Glomerular visceral epithelial cell (primary cell): ENCODE results near the gene CD63.
"Not testable (repeated sequence)": the region's sequence is repeated elsewhere in the genome, so short reads cannot be mapped to it uniquely, and the experiment has no call there.

Source experiments
- DNase-seq: peaks from one replicate; pipeline ENCODE4 v3.0.0-alpha.2; 2016; ENCODE audit errors: extremely low spot score

Gene CD63, protein sequence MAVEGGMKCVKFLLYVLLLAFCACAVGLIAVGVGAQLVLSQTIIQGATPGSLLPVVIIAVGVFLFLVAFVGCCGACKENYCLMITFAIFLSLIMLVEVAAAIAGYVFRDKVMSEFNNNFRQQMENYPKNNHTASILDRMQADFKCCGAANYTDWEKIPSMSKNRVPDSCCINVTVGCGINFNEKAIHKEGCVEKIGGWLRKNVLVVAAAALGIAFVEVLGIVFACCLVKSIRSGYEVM

DNA sequence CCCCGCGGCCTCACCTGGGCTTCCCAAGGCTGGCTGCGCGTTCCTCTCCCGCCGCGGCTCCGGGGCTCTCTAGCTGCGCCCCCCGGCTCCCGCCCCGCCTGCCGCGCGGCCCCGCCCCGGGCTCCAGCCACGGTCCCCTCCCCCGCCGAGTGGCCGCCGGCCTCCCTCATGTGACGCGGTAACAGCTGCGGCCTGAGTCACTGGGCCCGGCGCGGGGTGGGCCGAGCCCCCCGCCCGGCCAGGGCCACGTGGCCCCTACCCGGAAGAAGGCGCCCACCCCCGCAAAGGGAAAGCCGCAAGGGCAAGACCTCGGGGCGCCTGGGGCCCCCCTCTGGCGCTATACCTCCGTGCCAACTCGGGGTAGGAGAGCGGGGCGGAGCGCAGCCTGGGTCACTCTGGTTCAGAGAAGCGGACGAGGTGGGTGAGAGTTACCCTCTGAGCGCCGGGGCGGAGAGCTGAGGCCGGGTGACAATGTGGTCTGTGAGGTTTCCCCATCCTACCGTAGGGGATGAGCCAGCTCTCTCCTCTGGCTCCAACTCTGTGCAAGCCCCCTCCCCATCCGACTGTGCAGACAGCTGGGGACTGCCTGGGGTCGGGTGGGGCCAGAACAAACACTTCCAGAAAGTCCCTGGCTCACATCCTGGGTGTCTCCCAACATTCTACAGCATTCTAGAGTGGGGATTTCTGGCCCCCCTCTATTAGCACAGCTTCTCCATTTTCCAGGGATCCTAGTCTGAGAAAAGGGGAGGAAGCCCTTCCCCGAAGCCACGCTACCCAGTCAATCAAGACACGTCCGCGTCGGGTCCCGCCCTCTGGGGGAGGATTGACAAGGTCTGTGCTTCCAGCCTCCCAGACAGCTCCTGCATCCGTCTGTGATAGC lies at the start of gene CD63:
TSS of gene CD63 (minus strand) at position 71 of the 880 bp plus-strand sequence. CDS start 668 bp downstream, outside the sequence.
- DNase-seq: peak; percentile 89

DNA sequence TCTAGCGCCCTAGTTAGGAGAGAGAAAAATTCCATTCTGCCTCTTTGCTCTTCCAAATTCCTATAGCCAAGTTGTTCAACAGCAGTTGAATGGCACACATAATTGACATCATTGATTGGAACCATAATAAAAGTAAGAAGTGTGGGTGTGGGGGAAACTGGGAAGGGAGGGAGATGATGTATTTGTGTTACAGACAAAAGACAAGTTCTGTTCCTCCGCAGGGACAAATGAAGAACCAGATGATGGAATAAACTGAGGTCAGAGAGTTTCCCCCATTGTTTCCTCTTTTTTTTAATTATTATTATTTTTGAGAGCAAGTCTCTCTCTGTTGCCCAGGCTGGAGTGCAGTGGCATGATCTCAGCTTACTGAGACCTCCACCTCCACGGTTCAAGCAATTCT lies 49.0 kb upstream of the CD63 start:
- DNase-seq: no peak

DNA sequence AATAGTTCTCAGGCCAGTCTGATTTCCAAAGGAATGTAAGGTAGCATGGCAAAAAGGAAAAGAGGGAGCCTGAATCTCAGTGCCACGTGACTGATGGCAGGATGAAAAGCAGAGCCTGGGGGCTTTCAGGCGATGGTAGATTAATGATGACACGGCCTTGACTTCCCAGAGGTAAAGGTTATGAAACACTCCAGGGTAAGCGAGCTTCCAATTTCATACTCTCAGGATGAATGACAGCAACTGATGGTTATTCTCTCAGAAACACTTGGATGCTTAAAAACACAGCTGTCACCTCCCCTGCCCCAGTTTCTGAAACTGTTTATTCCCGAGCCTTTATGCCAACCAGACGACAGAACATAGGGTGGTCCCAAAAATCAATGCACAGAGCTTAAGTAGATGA lies 42.9 kb upstream of the CD63 start:
- DNase-seq: no peak

DNA sequence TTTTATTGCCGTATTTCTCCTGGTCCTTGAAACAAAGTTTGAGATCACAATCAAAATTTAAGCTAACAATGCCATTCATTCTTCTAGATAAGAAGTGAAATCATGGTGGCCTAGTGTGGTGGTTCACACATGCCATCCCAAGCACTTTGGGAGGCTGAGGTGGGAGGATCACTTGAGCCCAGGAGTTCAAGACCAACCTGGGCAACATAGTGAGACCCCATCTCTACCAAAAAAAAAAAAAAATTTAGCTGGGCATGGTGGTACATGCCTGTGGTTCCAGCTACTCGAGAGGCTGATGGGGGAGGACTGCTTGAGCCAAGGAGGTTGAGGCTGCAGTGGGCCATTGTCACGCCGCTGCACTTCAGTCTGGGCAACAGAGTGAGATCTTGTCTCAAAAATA lies 38.3 kb upstream of the CD63 start:
- no peak for DNase-seq

DNA sequence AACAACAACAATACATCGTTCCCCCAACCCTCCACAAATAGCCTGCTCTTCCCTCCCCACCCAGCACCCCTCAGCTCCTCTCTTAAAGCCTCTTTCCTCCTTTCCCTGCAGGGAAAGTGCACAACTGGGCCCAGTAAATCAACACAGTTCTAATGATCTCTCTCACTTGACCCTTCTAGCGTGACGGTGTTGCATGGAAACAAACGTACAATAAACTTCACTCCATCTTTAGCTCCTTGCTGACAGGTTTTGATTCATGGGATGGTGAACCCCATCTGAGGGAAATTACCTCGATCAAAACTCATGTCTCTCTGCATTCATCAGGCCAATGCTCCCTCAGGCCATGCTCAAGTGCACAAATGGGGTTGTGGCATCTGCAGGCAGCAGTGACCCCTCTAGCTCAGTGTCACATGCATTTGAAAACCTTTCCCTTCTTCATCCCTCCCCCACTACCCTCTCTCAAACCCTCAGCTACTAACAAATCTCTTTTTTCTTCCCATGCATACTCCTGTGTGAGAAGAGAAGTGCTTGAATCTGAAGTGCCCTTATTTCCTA lies 37.0 kb upstream of the CD63 start:
- DNase-seq: no peak

DNA sequence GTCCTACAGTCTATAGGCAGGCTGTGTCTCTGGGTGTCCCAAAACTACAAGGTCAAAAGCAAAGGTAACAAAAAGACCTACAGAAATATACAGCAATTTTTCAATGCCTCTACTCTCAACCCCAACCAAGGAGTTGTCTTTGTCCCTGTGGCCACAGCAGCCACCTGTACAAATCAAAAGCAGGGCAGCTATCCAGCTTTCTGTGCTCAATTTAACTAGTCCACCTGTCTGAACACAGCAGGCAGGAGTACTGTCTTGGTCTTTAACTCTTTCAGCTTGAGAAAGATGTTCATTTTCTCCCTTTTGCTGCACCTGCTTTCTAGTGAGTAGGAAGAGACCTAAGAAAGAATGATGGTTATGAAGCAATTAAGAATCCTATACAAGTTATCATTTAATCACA lies 33.8 kb upstream of the CD63 start:
- no peak for DNase-seq

DNA sequence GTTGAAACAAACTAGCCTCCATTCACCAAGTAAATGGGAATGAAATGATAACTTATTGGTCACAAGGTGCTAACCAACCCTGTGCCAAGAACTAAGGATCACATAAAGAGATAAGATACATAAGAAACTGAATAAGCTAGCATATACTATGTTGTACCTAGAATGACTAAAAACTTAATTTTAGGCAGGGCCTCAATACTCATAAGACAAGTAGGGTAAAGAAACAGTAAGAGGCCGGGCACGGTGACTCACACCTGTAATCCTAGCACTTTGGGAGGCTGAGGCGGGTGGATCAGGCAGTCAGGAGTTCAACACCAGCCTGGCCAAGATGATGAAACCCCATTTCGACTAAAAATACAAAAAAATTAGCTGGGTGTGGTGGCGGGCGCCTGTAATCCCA lies 31.9 kb upstream of the CD63 start:
- no peak for DNase-seq

DNA sequence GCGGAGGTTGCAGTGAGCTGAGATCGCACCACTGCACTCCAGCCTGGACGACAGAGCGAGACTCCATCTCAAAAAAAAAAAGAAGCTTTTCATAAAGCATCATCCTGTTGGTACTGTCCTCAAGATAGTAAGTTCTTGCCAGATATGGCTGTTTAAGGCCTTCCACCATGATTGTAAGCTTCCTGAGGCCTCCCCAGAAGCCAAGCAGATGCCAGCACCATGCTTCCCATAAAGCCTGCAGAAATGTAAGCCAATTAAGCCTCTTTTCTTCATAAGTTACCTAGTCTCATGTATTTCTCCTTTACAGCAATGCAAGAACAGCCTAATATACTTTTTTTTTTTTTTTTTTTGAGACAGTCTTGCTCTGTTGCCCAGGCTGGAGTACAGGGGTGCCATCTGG lies 29.8 kb upstream of the CD63 start:
- DNase-seq: not testable (repeated sequence)

DNA sequence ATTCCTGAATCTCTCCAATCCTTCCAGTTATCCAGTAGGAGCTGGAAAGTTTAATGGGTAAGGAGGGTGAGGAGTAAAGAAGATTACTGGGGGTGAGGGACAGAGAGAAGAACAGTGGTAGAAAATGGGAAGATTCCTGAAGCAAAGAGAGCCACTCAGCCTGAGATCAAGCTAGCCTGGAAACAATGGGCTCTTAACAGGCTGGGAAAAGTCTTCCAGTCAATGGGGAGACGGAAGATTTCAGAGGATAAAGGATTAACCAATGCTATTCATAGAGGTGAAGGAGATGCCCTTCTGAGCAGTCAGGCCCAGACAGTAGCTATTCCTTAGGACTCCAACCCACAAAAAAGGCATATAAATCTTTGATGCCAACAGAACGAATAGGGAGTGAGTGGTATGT lies 28.9 kb upstream of the CD63 start:
- DNase-seq: no peak

DNA sequence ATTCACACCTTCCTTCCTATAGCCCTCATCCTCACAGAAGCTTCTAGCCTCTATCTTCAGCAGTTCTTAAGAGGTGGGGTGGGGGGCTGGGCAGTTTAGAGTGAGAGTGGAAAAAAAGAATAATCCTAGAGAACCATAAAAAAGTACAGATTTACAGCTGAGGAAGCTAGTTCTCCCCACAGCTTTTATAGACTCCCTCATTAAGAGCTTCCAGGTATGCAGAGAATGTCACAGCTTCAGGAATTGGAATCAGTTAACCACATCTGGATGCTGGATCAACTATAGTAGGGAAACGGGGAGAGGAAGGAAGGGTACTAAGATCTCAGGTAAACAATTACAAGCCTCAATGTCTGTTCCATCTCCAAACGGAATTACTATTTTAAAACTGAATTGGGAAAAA lies 26.4 kb upstream of the CD63 start:
- no peak for DNase-seq

DNA sequence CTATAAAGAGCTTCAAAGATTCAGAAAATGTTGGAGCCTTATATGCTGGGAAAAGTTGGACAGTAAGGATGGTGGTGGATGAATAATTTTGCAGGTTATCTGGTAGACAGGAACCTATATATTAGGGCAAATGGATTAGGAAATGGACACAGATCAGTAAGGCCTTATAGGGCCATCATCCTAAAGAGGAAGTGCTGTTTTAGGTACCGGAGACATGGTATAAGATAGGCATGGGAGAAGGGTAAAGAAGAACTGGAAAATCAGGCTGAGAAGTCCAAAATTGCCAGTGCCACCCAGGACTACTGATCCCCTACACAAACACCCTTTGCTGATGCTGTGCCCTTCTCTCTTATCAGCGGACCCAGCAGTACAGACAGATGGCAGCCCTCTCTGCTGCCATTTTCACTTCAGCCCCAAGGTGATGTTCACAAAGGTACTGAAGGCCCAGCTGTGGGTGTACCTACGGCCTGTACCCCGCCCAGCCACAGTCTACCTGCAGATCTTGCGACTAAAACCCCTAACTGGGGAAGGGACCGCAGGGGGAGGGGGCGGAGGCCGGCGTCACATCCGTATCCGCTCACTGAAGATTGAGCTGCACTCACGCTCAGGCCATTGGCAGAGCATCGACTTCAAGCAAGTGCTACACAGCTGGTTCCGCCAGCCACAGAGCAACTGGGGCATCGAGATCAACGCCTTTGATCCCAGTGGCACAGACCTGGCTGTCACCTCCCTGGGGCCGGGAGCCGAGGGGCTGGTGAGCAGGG lies 19.6 kb upstream of the CD63 start:
- DNase-seq: no peak

DNA sequence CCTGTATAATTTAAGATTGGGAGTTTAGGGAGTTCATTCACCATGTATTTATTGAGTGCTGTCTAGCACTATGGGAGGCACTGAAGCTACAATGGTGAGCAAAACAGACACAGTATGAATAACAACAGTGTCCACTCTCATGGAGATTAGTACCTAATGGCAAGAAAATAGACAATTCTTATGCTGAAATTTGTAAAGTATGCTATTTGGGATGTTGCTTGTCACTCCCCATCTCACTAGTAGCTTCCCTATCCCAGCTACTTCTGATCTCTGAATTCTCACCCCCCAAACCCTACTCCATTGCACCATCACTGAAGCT lies 18.1 kb upstream of the CD63 start:
- DNase-seq: no peak

DNA sequence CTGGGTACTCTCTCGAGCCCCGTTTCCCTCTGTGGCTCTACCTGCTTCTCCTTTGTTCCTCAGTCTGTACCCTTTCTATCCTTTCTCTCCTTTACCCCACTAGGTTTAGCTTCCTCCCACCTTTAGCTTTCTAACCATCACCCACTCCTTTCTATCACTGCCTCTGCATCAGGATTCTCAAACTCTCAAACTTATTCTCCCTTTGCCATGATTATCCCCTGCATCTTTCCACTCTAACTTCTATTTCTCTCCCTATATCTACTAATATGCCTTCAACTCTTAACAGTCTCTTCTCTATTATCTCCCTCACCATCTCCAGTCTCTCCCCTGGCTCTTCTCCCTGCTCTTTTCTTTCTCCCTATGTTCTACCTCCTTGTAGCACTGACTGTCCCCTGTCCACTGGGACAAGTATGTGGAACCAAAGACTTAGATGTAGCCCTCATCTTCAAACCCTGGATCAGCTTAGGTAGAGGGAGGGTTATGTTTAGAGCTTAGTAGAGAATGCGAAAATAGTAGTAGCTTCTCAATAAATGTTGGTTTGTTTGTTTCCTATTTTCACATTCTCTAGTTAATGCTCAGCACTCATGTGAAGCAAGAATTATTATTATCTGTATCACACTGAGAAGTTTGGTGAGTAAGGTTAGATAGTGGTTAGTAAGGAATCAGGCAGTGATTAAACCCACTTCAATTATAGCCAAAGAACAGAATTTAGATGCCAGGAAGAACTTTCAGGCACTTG lies 17.5 kb upstream of the CD63 start:
- DNase-seq: no peak

DNA sequence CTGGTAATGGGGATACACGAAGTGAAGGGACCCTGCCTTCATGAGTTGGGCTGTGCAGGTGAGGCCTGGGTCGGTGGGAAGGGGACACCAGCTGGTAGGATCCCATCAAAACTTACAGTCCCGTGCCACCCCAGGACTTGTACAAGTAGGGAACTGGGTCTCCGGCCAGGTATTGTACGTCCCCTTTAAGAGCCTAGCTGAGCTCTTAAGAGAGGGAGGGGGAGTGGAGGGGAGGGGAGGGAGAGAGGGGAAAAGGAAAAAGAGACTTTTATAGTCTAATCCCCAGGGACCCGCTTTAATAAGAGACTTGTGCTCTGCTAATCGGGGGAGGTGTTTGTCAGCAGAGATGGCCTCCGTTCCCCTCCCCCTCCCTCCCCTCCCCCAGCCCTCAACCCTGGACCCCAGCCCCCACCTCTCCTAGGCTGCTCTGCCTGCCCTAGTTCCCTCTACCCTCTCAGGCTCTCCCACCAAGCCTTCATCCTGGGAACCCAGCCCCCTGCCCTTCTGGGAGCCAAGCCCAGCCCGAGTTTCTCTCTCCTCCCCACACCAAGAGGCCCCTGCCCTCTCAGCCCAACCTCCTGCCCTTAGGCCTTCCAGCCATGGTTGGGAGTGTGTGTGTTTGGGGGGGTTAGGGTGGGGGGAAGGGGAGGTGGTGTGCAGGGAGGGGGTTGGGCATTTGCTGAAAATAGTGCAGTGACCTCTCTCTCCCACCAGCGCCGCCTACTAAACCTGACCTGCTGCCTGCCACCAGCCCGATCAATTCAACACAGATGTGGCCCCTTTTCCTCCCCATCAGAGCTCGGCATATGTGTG lies 16.8 kb upstream of the CD63 start:
- DNase-seq: no peak

DNA sequence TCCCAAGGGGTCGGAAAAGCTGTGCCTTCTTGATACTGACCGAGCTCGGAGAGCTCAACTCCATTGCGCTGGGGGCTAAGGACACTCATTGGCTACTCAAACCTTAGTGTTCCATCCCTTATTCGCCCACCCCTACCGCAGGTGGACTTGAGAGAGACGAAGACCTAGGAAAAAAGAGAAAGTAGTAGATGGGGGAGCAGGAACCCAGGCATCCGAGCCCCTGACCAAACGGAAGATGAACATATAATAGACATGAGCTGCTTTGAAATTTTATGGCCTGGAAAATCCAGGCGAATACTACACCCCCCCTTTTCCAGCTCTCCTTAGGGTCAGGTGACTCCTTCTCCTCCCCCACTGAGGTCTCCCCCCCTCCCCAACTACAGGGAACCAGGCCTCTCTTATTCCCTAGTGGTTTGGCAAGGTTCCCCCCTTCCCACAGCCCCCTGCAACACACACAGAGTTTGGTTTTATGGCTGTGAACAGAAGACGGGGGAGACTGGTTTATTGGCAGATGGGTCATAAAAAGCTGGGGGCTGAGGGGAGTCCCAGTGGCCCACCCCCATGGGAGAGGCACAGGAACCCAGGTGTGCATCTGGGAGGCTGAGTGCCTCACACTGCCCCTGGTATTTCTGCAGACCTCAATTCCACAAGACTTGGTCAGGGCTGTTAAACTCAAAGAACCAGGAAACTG lies 15.7 kb upstream of the CD63 start:
- no peak for DNase-seq

DNA sequence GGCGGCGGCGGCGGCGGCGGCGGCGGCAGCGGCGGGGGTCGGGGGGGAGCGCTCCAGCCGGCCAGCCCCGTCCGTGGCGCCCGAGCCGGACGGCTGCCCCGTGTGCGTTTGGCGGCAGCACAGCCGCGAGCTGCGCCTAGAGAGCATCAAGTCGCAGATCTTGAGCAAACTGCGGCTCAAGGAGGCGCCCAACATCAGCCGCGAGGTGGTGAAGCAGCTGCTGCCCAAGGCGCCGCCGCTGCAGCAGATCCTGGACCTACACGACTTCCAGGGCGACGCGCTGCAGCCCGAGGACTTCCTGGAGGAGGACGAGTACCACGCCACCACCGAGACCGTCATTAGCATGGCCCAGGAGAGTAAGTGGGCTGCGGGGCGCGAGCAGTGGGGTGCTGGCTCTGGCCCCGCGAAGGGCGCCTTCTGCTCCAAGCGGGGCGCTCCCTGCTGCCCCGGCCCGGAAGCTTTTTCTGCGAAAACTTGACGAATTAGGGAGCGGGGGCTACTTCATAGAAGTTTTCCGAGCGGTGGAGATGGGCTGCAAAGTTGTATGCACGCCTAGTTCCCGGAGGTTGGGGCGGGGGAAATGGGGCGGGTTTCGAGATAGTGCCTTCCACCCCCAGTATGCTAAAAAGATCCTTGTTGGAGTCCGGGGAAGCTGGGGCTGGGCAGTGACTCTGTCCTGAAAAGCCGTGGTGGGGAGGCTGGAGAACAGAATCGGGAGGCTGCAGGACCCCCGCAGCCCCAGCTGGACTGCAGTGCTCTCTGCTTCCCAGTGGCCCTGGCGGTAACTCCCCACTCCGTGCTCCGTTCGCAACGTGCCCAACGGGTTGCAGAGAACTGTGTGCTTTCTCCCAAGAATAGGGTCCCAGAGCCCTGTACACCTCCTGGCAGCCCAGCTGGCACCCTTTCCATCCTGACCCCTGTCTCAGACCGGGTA lies 14.9 kb upstream of the CD63 start:
- DNase-seq: peak; percentile 63

DNA sequence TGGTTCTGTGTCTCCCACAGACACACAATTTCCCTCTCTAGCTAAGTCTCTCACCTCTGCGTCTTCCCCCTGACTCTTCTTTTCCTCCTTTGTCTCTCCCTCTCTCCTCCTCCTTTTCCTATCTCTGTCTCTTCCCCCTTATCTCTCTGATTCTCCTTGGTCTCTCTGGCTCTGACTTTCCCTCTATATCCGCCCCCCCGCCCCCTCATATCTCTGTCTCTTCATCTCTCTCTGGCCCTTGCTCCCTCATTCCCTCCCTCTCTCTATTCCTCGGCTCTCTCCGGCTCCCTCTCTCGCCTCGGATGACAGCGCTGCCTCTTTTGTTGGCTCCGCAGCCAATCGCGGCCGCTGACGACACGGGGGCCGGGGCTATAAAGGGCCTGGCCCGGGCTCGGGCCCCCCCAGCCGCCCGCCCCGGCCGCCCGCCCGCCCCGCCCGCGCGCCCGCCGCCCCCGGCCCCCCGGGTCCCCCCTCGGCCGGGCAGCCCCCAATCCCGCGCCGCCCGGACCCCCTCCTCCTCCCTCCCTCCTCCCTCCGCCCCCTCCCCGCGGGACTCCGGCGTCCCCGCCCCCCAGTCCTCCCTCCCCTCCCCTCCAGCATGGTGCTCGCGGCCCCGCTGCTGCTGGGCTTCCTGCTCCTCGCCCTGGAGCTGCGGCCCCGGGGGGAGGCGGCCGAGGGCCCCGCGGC lies 14.1 kb upstream of the CD63 start, which contains the start of gene GDF11:
TSS of gene GDF11 (plus strand) at position 404 of the 687 bp plus-strand sequence. CDS start at position 599, 195 bp downstream.
- DNase-seq: peak; percentile 82

DNA sequence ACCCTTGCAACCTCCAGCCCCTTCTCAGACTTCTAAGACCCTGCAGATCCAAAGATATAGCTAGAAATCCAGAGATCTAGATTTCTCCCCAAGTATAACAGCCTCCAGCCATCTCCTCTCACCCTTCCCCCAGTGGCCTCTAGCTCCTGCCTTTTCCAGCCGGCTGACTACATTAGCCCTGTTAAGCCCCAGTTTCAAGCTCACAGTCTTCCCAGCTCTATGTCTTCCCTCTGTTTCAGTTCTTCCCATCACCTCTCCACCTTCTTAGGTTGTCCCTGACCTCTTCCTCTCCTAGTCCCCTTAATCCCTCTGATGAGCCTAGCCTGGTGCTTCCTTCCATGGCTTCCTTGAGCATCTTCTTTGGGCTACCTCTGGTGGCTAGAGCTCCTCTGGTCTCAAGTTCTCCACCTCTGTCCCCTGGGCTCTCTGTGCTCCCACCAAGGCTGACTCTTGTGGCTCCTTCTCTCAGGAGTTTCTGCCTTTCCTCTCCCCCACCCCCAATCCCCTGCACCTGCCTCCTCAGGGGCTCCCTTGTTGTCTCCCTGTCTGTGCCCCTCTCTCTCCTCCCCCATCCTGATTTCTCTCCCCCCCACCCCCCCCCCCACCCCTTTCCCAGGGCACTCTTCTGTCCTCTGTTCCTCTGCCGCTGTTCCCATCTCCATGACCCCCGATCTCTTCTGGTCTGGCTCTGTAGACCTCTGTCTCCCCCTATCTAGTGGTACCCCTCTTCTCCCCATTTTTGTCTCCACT lies 13.3 kb upstream of the CD63 start:
- no peak for DNase-seq
